HEK293 (cell line): ENCODE measurements around the gene ART5.
A peak's percentile ranks its signal among the peaks of the same experiment; 100 is the strongest.

Source experiments
- BCL11A ChIP-seq: fragments of 450-650 bp; formaldehyde crosslinking; IDR thresholded peaks from 2 replicates; pipeline ENCODE4 v1.5.1; 2016; ENCODE audit warnings: low read depth, missing biosample characterization, missing genetic modification characterization
- KLF8 ChIP-seq: fragments of 450-650 bp; formaldehyde crosslinking; IDR thresholded peaks from 2 replicates; pipeline ENCODE4 v1.5.1; 2016; ENCODE audit warnings: missing biosample characterization, missing genetic modification characterization
- KLF9 ChIP-seq: fragments of 450-650 bp; formaldehyde crosslinking; IDR thresholded peaks from 2 replicates; pipeline ENCODE4 v1.5.1; 2016; ENCODE audit warnings: missing biosample characterization, missing genetic modification characterization, low read depth
- RBAK ChIP-seq: fragments of 450-650 bp; formaldehyde crosslinking; IDR thresholded peaks from 2 replicates; pipeline ENCODE4 v1.5.1; 2016; ENCODE audit warnings: missing biosample characterization, missing genetic modification characterization
- SCRT1 ChIP-seq: fragments of 450-650 bp; formaldehyde crosslinking; IDR thresholded peaks from 2 replicates; pipeline ENCODE4 v1.5.1; 2016; ENCODE audit warnings: missing biosample characterization, missing genetic modification characterization, borderline replicate concordance
- SP3 ChIP-seq: fragments of 450-650 bp; formaldehyde crosslinking; IDR thresholded peaks from 2 replicates; pipeline ENCODE4 v1.5.1; 2016; ENCODE audit warnings: missing biosample characterization, missing genetic modification characterization
- SP7 ChIP-seq: fragments of 450-650 bp; formaldehyde crosslinking; IDR thresholded peaks from 2 replicates; pipeline ENCODE4 v1.5.1; 2016; ENCODE audit warnings: missing biosample characterization, missing genetic modification characterization
- WT1 ChIP-seq: fragments of 450-650 bp; formaldehyde crosslinking; IDR thresholded peaks from 2 replicates; pipeline ENCODE4 v1.5.1; 2016; ENCODE audit warnings: missing biosample characterization, missing genetic modification characterization
- ZBTB1 ChIP-seq: fragments of 450-650 bp; formaldehyde crosslinking; IDR thresholded peaks from 2 replicates; pipeline ENCODE4 v1.5.1; 2016; ENCODE audit warnings: missing biosample characterization, missing genetic modification characterization
- ZBTB21 ChIP-seq: fragments of 450-650 bp; formaldehyde crosslinking; IDR thresholded peaks from 2 replicates; pipeline ENCODE4 v1.5.1; 2017; ENCODE audit warnings: missing biosample characterization, missing genetic modification characterization
- ZBTB48 ChIP-seq: fragments of 450-650 bp; formaldehyde crosslinking; IDR thresholded peaks from 2 replicates; pipeline ENCODE4 v1.5.1; 2016; ENCODE audit warnings: missing biosample characterization, missing genetic modification characterization
- ZFHX2 ChIP-seq: fragments of 450-650 bp; formaldehyde crosslinking; conservative IDR thresholded peaks from 2 replicates; pipeline ENCODE4 v1.5.1; 2016; ENCODE audit warnings: missing biosample characterization, missing genetic modification characterization
- ZFP37 ChIP-seq: fragments of 450-650 bp; formaldehyde crosslinking; IDR thresholded peaks from 2 replicates; pipeline ENCODE4 v1.5.1; 2016; ENCODE audit warnings: missing biosample characterization, missing genetic modification characterization
- ZNF140 ChIP-seq: fragments of 450-650 bp; formaldehyde crosslinking; IDR thresholded peaks from 2 replicates; pipeline ENCODE4 v1.5.1; 2016; ENCODE audit warnings: missing biosample characterization, missing genetic modification characterization
- ZNF155 ChIP-seq: fragments of 450-650 bp; formaldehyde crosslinking; IDR thresholded peaks from 2 replicates; pipeline ENCODE4 v1.5.1; 2016; ENCODE audit warnings: missing biosample characterization, missing genetic modification characterization
- ZNF266 ChIP-seq: fragments of 450-650 bp; formaldehyde crosslinking; IDR thresholded peaks from 2 replicates; pipeline ENCODE4 v1.5.1; 2016; ENCODE audit warnings: missing biosample characterization, missing genetic modification characterization, low read depth
- ZNF335 ChIP-seq: fragments of 450-650 bp; formaldehyde crosslinking; conservative IDR thresholded peaks from 2 replicates; pipeline ENCODE4 v1.5.1; 2016; ENCODE audit warnings: missing biosample characterization, missing genetic modification characterization
- ZNF37A ChIP-seq: fragments of 450-650 bp; IDR thresholded peaks from 2 replicates; pipeline ENCODE4 v1.5.1; 2018; ENCODE audit warnings: missing biosample characterization, missing genetic modification characterization
- ZNF416 ChIP-seq: fragments of 450-650 bp; formaldehyde crosslinking; IDR thresholded peaks from 2 replicates; pipeline ENCODE4 v1.5.1; 2016; ENCODE audit warnings: missing biosample characterization, missing genetic modification characterization
- ZNF423 ChIP-seq: fragments of 450-650 bp; formaldehyde crosslinking; IDR thresholded peaks from 2 replicates; pipeline ENCODE4 v1.5.1; 2016; ENCODE audit warnings: missing biosample characterization, missing genetic modification characterization
- ZNF433 ChIP-seq: fragments of 450-650 bp; formaldehyde crosslinking; IDR thresholded peaks from 2 replicates; pipeline ENCODE4 v1.5.1; 2016; ENCODE audit warnings: missing biosample characterization, missing genetic modification characterization, low read depth
- ZNF571 ChIP-seq: fragments of 450-650 bp; formaldehyde crosslinking; IDR thresholded peaks from 2 replicates; pipeline ENCODE4 v1.5.0; 2017; ENCODE audit warnings: missing biosample characterization, missing genetic modification characterization
- ZNF596 ChIP-seq: fragments of 450-650 bp; IDR thresholded peaks from 2 replicates; pipeline ENCODE4 v1.5.0; 2018; ENCODE audit warnings: missing biosample characterization, mild to moderate bottlenecking, missing genetic modification characterization, moderate library complexity
- ZNF621 ChIP-seq: fragments of 450-650 bp; formaldehyde crosslinking; IDR thresholded peaks from 2 replicates; pipeline ENCODE4 v1.5.1; 2017; ENCODE audit warnings: missing biosample characterization, missing genetic modification characterization
- ZNF629 ChIP-seq: fragments of 450-650 bp; formaldehyde crosslinking; IDR thresholded peaks from 2 replicates; pipeline ENCODE4 v1.5.1; 2017; ENCODE audit warnings: missing biosample characterization, missing genetic modification characterization
- ZNF76 ChIP-seq: fragments of 450-650 bp; formaldehyde crosslinking; IDR thresholded peaks from 2 replicates; pipeline ENCODE4; 2016; ENCODE audit warnings: low read depth, missing biosample characterization, missing genetic modification characterization, borderline replicate concordance
- ZNF791 ChIP-seq: fragments of 450-650 bp; formaldehyde crosslinking; IDR thresholded peaks from 2 replicates; pipeline ENCODE4 v1.5.1; 2016; ENCODE audit warnings: missing biosample characterization, missing genetic modification characterization
- TF ChIP-seq, protein P1 (sequence below): fragments of 450-650 bp; formaldehyde crosslinking; IDR thresholded peaks from 2 replicates; pipeline ENCODE4 v1.5.1; 2017; ENCODE audit warnings: missing biosample characterization, mild to moderate bottlenecking, missing genetic modification characterization, moderate library complexity
- TF ChIP-seq, protein P2 (sequence below): fragments of 450-650 bp; formaldehyde crosslinking; IDR thresholded peaks from 2 replicates; pipeline ENCODE4 v1.5.1; 2016; ENCODE audit warnings: missing biosample characterization, missing genetic modification characterization, borderline replicate concordance
- TF ChIP-seq, protein P3 (sequence below): fragments of 450-650 bp; formaldehyde crosslinking; IDR thresholded peaks from 2 replicates; pipeline ENCODE4 v1.5.1; 2017; ENCODE audit warnings: missing biosample characterization, missing genetic modification characterization
- TF ChIP-seq, protein P4 (sequence below): fragments of 450-650 bp; formaldehyde crosslinking; IDR thresholded peaks from 2 replicates; pipeline ENCODE4 v1.5.1; 2016; ENCODE audit warnings: missing biosample characterization, missing genetic modification characterization
- TF ChIP-seq, protein P5 (sequence below): fragments of 450-650 bp; formaldehyde crosslinking; IDR thresholded peaks from 2 replicates; pipeline ENCODE4 v1.5.1; 2016; ENCODE audit warnings: missing biosample characterization, missing genetic modification characterization

ART5 gene

DNA sequence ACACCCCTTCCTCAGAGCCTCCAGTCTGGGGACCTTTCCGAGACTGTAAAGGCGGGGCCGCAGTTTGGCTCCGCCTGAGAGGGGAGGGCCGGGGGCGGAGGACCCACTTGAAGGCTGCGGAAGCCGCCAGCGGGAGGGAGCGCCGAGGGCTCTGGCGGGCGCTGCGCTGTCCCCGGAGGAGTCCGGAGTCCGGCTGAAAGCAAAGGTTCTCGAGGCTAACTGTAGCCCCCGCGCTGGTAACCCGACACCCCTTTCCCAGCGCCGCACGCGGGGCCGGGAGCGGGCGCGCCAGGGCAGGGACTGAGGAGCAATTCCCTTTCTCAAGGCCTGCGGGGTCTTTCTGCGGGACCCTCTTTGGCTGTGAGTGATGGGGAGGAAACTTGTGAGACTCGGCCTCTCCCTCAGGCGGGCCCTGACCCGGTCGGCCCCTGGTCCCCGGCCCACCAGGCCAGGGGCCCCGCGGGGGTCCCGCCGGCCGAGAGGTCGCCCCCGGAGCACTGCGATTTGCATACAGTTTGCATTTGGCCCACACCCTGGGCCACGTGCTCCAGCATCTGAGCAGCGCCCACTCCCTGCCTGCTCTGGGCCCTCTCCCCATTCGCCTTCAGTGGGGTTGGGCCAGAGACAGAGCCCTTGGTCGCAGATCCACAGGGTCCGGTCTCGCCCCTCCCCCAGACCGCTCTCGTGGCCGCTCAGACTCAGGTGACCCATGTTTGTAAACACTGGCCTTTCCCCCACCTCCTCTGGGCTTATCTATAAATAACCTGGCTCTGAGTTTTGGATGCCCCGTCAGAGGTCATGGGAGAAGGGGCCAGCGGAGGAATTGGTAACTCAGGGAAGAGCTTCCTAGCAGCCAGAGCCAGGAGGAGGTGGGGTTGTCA lies 519 bp upstream of the ART5 start (continued):
- TF ChIP-seq, protein P1, sequence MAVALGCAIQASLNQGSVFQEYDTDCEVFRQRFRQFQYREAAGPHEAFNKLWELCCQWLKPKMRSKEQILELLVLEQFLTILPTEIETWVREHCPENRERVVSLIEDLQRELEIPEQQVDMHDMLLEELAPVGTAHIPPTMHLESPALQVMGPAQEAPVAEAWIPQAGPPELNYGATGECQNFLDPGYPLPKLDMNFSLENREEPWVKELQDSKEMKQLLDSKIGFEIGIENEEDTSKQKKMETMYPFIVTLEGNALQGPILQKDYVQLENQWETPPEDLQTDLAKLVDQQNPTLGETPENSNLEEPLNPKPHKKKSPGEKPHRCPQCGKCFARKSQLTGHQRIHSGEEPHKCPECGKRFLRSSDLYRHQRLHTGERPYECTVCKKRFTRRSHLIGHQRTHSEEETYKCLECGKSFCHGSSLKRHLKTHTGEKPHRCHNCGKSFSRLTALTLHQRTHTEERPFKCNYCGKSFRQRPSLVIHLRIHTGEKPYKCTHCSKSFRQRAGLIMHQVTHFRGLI = 0 out of 2 replicates have a peak, but pooled peaks have one; percentile 40
- TF ChIP-seq ZFHX2 = peak; percentile 75
- TF ChIP-seq ZNF416 (tag by site-specific recombination) = no peak
- TF ChIP-seq BCL11A (tag by site-specific recombination) = peak; percentile 59; the same call in 1 of the 2 replicates
- 0 out of 2 replicates have a peak, but pooled peaks have one; percentile 18 for TF ChIP-seq ZNF629 (tag by site-specific recombination)
- no peak for TF ChIP-seq ZNF433 (tag by site-specific recombination)
- TF ChIP-seq, protein P2, sequence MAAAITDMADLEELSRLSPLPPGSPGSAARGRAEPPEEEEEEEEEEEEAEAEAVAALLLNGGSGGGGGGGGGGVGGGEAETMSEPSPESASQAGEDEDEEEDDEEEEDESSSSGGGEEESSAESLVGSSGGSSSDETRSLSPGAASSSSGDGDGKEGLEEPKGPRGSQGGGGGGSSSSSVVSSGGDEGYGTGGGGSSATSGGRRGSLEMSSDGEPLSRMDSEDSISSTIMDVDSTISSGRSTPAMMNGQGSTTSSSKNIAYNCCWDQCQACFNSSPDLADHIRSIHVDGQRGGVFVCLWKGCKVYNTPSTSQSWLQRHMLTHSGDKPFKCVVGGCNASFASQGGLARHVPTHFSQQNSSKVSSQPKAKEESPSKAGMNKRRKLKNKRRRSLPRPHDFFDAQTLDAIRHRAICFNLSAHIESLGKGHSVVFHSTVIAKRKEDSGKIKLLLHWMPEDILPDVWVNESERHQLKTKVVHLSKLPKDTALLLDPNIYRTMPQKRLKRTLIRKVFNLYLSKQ = no peak
- TF ChIP-seq ZBTB48 (tag by site-specific recombination) = peak; percentile 99
- no peak for TF ChIP-seq ZNF791 (tag by site-specific recombination)
- TF ChIP-seq ZNF621 = no peak
- TF ChIP-seq ZBTB1 = no peak
- TF ChIP-seq ZNF423 = no peak
- no peak for TF ChIP-seq ZNF155 (tag by site-specific recombination)
- TF ChIP-seq ZNF266 (tag by site-specific recombination) = no peak
- TF ChIP-seq SP7 (tag by site-specific recombination) = peak; percentile 44
- TF ChIP-seq ZNF335 (tag by site-specific recombination) = peak; percentile 84
- TF ChIP-seq, protein P3, sequence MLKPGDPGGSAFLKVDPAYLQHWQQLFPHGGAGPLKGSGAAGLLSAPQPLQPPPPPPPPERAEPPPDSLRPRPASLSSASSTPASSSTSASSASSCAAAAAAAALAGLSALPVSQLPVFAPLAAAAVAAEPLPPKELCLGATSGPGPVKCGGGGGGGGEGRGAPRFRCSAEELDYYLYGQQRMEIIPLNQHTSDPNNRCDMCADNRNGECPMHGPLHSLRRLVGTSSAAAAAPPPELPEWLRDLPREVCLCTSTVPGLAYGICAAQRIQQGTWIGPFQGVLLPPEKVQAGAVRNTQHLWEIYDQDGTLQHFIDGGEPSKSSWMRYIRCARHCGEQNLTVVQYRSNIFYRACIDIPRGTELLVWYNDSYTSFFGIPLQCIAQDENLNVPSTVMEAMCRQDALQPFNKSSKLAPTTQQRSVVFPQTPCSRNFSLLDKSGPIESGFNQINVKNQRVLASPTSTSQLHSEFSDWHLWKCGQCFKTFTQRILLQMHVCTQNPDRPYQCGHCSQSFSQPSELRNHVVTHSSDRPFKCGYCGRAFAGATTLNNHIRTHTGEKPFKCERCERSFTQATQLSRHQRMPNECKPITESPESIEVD (tag by site-specific recombination) = no peak
- no peak for TF ChIP-seq ZBTB21 (tag by site-specific recombination)
- 0 out of 2 replicates have a peak, but pooled peaks have one; percentile 12 for TF ChIP-seq KLF8
- TF ChIP-seq ZNF37A = no peak
- no peak for TF ChIP-seq WT1
- TF ChIP-seq SCRT1 = no peak
- TF ChIP-seq ZNF140 = no peak
- TF ChIP-seq SP3 (tag by site-specific recombination) = peak; percentile 71
- peak; percentile 24 for TF ChIP-seq KLF9 (tag by site-specific recombination)
- TF ChIP-seq, protein P4, sequence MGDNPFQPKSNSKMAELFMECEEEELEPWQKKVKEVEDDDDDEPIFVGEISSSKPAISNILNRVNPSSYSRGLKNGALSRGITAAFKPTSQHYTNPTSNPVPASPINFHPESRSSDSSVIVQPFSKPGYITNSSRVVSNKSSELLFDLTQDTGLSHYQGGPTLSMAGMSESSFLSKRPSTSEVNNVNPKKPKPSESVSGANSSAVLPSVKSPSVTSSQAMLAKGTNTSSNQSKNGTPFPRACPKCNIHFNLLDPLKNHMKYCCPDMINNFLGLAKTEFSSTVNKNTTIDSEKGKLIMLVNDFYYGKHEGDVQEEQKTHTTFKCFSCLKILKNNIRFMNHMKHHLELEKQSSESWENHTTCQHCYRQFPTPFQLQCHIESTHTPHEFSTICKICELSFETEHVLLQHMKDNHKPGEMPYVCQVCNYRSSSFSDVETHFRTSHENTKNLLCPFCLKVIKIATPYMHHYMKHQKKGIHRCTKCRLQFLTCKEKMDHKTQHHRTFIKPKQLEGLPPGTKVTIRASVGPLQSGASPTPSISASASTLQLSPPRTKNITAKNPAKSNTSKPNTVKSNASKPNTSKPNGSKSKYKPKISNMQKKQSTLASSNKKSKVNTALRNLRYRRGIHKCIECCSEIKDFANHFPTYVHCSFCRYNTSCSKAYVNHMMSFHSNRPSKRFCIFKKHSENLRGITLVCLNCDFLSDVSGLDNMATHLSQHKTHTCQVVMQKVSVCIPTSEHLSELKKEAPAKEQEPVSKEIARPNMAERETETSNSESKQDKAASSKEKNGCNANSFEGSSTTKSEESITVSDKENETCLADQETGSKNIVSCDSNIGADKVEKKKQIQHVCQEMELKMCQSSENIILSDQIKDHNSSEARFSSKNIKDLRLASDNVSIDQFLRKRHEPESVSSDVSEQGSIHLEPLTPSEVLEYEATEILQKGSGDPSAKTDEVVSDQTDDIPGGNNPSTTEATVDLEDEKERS (tag by site-specific recombination) = no peak
- TF ChIP-seq, protein P5, sequence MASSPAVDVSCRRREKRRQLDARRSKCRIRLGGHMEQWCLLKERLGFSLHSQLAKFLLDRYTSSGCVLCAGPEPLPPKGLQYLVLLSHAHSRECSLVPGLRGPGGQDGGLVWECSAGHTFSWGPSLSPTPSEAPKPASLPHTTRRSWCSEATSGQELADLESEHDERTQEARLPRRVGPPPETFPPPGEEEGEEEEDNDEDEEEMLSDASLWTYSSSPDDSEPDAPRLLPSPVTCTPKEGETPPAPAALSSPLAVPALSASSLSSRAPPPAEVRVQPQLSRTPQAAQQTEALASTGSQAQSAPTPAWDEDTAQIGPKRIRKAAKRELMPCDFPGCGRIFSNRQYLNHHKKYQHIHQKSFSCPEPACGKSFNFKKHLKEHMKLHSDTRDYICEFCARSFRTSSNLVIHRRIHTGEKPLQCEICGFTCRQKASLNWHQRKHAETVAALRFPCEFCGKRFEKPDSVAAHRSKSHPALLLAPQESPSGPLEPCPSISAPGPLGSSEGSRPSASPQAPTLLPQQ (tag by site-specific recombination) = peak; percentile 46; the same call in 1 of the 2 replicates
- TF ChIP-seq ZNF596 = no peak
- peak; percentile 66; the same call in 1 of the 2 replicates for TF ChIP-seq ZNF76
- no peak for TF ChIP-seq ZFP37 (tag by site-specific recombination)
- no peak for TF ChIP-seq RBAK
- TF ChIP-seq ZNF571 (tag by site-specific recombination) = no peak
